B cell (primary cell): ENCODE data around the gene ACSBG1. TPM values are rescaled to one million over a fixed set of nuclear protein-coding genes. Genes with fewer than 3 reads are reported as not detected.

Source experiments
- ATAC-seq: fragments of 200-7000 bp; cut with Tn5 transposase; one replicate; pipeline ENCODE4 v1.10.0; 2021; ENCODE audit warnings: low read depth, mild to moderate bottlenecking, moderate number of reproducible peaks, moderate library complexity
- CTCF ChIA-PET: fragments of 350-600 bp; sonication (Branson Sonifier 250); formaldehyde crosslinking; loops from one replicate; lab custom pipeline; 2021; ENCODE audit warnings: antibody characterized with exemption, inconsistent platforms; lab: Charles Lee
- POLR2A ChIA-PET: fragments of 350-600 bp; sonication (Branson Sonifier 250); formaldehyde crosslinking; loops from one replicate; lab custom pipeline; 2021; ENCODE audit warnings: antibody characterized with exemption; lab: Charles Lee
- DNase-seq: peaks from one replicate; pipeline ENCODE4 v3.0.0; 2013
- H2AFZ ChIP-seq: 2 replicates; pipeline ENCODE4 v1.6.1; 2012; ENCODE audit warnings: mild to moderate bottlenecking, low read depth, low read length; ENCODE audit not compliant: insufficient read depth, poor library complexity, severe bottlenecking
- H3K27ac ChIP-seq, 2 donors: 1 replicate in 1 of 2; 2 replicates in 1 of 2; pipeline ENCODE4 v1.5.1; 2012 to 2013; ENCODE audit warnings: low read length in 2 of 2, mild to moderate bottlenecking in 2 of 2, moderate library complexity in 1 of 2
- H3K27me3 ChIP-seq, 4 experiments: fragments of 200-600 bp in 1 of 4; sonication (generic) in 1 of 4; replicated peaks in 1 of 4; 1 replicate in 2 of 4; 2 replicates in 2 of 4; pipeline versions ENCODE4 v1.6.1 to v1.7.0; 2013 to 2016; ENCODE audit warnings: low read length in 3 of 4, mild to moderate bottlenecking in 2 of 4, mixed read lengths in 1 of 4, moderate library complexity in 1 of 4; ENCODE audit not compliant: insufficient read depth in 4 of 4, control insufficient read depth in 3 of 4; ENCODE audit errors: control extremely low read depth in 1 of 4
- H3K36me3 ChIP-seq, 2 experiments: replicated peaks in 1 of 2; 1 replicate in 1 of 2; 2 replicates in 1 of 2; pipeline versions ENCODE4 v1.6.1 to v1.7.1; 2013; ENCODE audit warnings: low read length in 1 of 2; ENCODE audit not compliant: insufficient read depth in 2 of 2, control insufficient read depth in 1 of 2; ENCODE audit errors: control extremely low read depth in 1 of 2, extremely low read depth in 1 of 2
- H3K4me1 ChIP-seq, 2 donors: fragments of 200-600 bp in 1 of 2; sonication (generic) in 1 of 2; 1 replicate in 1 of 2; 2 replicates in 1 of 2; pipeline versions ENCODE4 v1.5.1 to v1.6.1; 2013 to 2017; ENCODE audit warnings: low read length in 2 of 2; ENCODE audit not compliant: control insufficient read depth in 2 of 2, insufficient read depth in 2 of 2
- H3K4me2 ChIP-seq: replicated peaks from 2 replicates; pipeline ENCODE3; 2012; ENCODE audit warnings: mild to moderate bottlenecking, low read depth, low read length; ENCODE audit not compliant: poor library complexity, severe bottlenecking
- H3K4me3 ChIP-seq, 5 experiments: fragments of 200-600 bp in 1 of 5; sonication (generic) in 1 of 5; 1 replicate in 3 of 5; 2 replicates in 2 of 5; pipeline versions ENCODE4 v1.5.1 to v1.7.0; 2011 to 2016; ENCODE audit warnings: low read length in 4 of 5, mild to moderate bottlenecking in 4 of 5, low read depth in 2 of 5, control low read depth in 1 of 5, moderate library complexity in 1 of 5; ENCODE audit not compliant: insufficient read depth in 1 of 5; ENCODE audit errors: control extremely low read depth in 1 of 5, extremely low read depth in 1 of 5
- H3K79me2 ChIP-seq: fragments of 200-600 bp; sonication (generic); one replicate; pipeline ENCODE4 v1.6.0; 2016; ENCODE audit warnings: low read length; ENCODE audit not compliant: control insufficient read depth, insufficient read depth
- H3K9ac ChIP-seq: fragments of 200-600 bp; sonication (generic); 2 replicates; pipeline ENCODE4 v1.6.1; 2017; ENCODE audit warnings: mild to moderate bottlenecking, low read length, moderate library complexity
- H3K9me3 ChIP-seq, 3 donors: one replicate each; pipeline versions ENCODE4 v1.6.1 to v1.7.1; 2013; ENCODE audit warnings: low read length in 2 of 3; ENCODE audit not compliant: control insufficient read depth in 2 of 3, insufficient read depth in 1 of 3; ENCODE audit errors: control extremely low read depth in 1 of 3
- H4K20me1 ChIP-seq: 2 replicates; pipeline ENCODE4 v1.6.0; 2012; ENCODE audit warnings: mild to moderate bottlenecking, low read length; ENCODE audit not compliant: insufficient read depth, control insufficient read depth, poor library complexity, severe bottlenecking
- H3K27ac Mint-ChIP-seq: one replicate; pipeline ENCODE4 v1.8.0; 2021; ENCODE audit warnings: mixed read lengths
- H3K27me3 Mint-ChIP-seq: one replicate; pipeline ENCODE4 v1.8.0; 2021; ENCODE audit warnings: mixed read lengths
- H3K4me1 Mint-ChIP-seq: one replicate; pipeline ENCODE4 v1.8.0; 2021; ENCODE audit warnings: mixed read lengths
- H3K4me3 Mint-ChIP-seq: one replicate; pipeline ENCODE4 v1.8.0; 2021; ENCODE audit warnings: mixed read lengths
- H3K9me3 Mint-ChIP-seq: one replicate; pipeline ENCODE4 v1.8.0; 2022; ENCODE audit warnings: mixed read lengths; ENCODE audit not compliant: insufficient read depth
- EZH2 ChIP-seq: IDR thresholded peaks from 2 replicates; pipeline ENCODE4 v1.6.1; 2012; ENCODE audit warnings: borderline replicate concordance, low read depth, mild to moderate bottlenecking, moderate library complexity, low read length; ENCODE audit not compliant: insufficient read depth, poor library complexity, severe bottlenecking
- WGBS: methylation state at CpG from one replicate; pipeline ENCODE4 v1.1.5; 2013; ENCODE audit warnings: missing lambda C conversion rate; ENCODE audit not compliant: insufficient coverage; 5-methylcytosine and 5-hydroxymethylcytosine counted together
- intact Hi-C: fragments of 100-400 bp; cut with micrococcal nuclease; formaldehyde crosslinking; loops from one replicate; pipeline ENCODE4 v1.10.0; 2022
- polyA plus RNA-seq: library from polyadenylated mRNA; depleted of rRNA; stranded (reverse); fragments of >200 nt; gene quantifications from 2 replicates; pipeline ENCODE4 v1.2.3, GENCODE V29; 2012
- total RNA-seq, 2 donors: library from RNA; stranded (reverse); fragments of 120-200 nt in 1 of 2; gene quantifications; 1 replicate in 1 of 2; 2 replicates in 1 of 2; pipeline versions ENCODE4 v1.2.3 to v1.2.4, GENCODE V29; 2013 to 2022
- TF ChIP-seq, protein P1 (sequence below): fragments of 200-600 bp; IDR thresholded peaks from one replicate; pipeline ENCODE4 v1.8.0; 2022; ENCODE audit warnings: antibody characterized with exemption, mild to moderate bottlenecking

The ACSBG1 gene
- total and polyA plus RNA-seq, 2 donors (not counting 1 experiment from before 2014, with no cell fraction given) = 0.03 to 0.07 TPM

- Histone ChIP-seq H2AFZ (peak overlapping the region; percentile 85), H3K79me2 (peaks cover 69% of the 10 kb centered on the region), H3K4me1 (peaks cover 20 to 25% of the 10 kb centered on the region in 2 donors), H3K4me3 (peak overlapping the region; percentile 56 to 82 (median 65)), H3K27ac (peak overlapping the region in 1 of 2 donors; percentile 81), H3K9ac (peak overlapping the region; percentile 96), H3K4me2 (peak overlapping the region; percentile 85), H3K9me3 (no peaks in the 10 kb centered on the region), H3K36me3 (peaks cover 0 to 2% of the 10 kb centered on the region in 2 experiments), H3K27me3 (no peaks in the 10 kb centered on the region), H4K20me1 (no peaks in the 10 kb centered on the region)
- intact Hi-C loops = loop anchor here (1.0 to 10.0 kb wide), 5 partner anchors 19 to 725 kb away; partner anchors contain the start of genes CIB2, HMG20A, IREB2 and PEAK1
- Mint-ChIP-seq H3K4me1 (peaks cover 43% of the 10 kb centered on the region), H3K4me3 (peak overlapping the region; percentile 98), H3K27ac (peak overlapping the region; percentile 89), H3K27me3 (no peaks in the 10 kb centered on the region), H3K9me3 (no peaks in the 10 kb centered on the region)
- TF ChIP-seq, protein P1, sequence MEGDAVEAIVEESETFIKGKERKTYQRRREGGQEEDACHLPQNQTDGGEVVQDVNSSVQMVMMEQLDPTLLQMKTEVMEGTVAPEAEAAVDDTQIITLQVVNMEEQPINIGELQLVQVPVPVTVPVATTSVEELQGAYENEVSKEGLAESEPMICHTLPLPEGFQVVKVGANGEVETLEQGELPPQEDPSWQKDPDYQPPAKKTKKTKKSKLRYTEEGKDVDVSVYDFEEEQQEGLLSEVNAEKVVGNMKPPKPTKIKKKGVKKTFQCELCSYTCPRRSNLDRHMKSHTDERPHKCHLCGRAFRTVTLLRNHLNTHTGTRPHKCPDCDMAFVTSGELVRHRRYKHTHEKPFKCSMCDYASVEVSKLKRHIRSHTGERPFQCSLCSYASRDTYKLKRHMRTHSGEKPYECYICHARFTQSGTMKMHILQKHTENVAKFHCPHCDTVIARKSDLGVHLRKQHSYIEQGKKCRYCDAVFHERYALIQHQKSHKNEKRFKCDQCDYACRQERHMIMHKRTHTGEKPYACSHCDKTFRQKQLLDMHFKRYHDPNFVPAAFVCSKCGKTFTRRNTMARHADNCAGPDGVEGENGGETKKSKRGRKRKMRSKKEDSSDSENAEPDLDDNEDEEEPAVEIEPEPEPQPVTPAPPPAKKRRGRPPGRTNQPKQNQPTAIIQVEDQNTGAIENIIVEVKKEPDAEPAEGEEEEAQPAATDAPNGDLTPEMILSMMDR = no peak
- no peak for TF ChIP-seq EZH2
- 10% methylated on average over 16 of the region's 20 CpGs for WGBS
- ATAC-seq (no peak), DNase-seq (no peak)
- CTCF ChIA-PET = interaction anchor here (0.9 to 5.7 kb wide), 6 partner anchors 19 to 44 kb away, joined by 3 to 38 read pairs (median 4); partner anchors contain the start of gene CIB2
- POLR2A ChIA-PET = interaction anchor here (1.2 to 1.3 kb wide), 2 partner anchors 24 to 45 kb away, joined by 3 to 5 read pairs; no protein-coding TSS in a partner anchor
These were observed 84.3 kb downstream of the ACSBG1 start for GRCh38 chr15:78149805-78150751.
